ENCODE results near the gene ACACB. TPM values are rescaled to one million over a fixed set of nuclear protein-coding genes. Genes with fewer than 3 reads are reported as not detected.

The ACACB gene
- total RNA-seq, 1 experiment from 2014 or later, result 3.8 TPM

DNA sequence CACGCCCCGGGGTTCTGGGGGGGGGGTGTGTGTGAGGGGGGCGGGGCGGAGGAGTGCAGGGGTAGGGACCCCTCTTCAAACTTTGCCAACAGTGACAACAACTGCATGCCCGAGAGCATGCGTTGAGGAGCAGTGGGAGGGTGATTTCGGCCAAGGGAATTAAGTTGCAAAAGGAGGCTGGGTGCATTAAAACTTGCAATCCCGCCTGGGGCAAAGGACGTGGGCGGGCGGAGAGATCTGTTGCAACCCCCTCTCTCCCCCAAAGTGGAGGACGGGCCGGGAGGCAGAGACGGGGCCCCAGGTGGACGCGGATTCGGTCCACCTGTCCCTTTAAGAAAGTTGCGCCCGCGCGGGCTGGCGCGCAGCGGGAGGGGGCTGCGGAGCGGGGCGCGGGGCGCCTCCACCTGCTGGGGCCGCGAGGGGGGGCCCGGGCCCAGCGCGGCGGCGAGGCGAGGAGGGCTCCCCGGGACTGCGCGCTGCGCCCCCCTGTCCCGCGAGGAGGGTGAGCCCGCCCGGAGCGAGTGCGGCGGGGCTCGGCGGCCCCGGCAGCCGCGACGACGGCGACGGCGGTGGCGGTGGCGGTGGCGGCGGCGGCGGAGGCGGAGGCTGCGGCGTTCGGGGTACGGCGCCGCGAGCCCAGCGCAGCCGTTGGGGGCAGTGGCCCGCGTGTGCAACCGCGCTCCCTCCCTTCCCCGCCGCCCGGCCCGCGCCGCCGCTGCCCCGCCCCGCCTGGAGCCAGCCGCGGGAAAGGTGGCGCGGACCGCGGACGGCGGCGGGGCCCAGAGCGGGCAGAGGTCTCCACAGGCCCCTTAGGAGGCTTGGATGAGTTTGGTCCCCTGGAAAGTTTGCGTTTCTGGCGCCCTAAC, 193.2 kb downstream of the ACACB start:
- Histone ChIP-seq H3K4me3 (ENCODE audit: insufficient read depth, low read depth, low read length) (peak overlapping the region; percentile 41), H3K36me3 (replicated peaks; ENCODE audit: control insufficient read depth, insufficient read depth, low read length) (no peaks in the 10 kb centered on the region), H3K27me3 (ENCODE audit: control insufficient read depth, insufficient read depth, low read length) (peaks cover 37% of the 10 kb centered on the region)
- DNase-seq, result peak; percentile 85

DNA sequence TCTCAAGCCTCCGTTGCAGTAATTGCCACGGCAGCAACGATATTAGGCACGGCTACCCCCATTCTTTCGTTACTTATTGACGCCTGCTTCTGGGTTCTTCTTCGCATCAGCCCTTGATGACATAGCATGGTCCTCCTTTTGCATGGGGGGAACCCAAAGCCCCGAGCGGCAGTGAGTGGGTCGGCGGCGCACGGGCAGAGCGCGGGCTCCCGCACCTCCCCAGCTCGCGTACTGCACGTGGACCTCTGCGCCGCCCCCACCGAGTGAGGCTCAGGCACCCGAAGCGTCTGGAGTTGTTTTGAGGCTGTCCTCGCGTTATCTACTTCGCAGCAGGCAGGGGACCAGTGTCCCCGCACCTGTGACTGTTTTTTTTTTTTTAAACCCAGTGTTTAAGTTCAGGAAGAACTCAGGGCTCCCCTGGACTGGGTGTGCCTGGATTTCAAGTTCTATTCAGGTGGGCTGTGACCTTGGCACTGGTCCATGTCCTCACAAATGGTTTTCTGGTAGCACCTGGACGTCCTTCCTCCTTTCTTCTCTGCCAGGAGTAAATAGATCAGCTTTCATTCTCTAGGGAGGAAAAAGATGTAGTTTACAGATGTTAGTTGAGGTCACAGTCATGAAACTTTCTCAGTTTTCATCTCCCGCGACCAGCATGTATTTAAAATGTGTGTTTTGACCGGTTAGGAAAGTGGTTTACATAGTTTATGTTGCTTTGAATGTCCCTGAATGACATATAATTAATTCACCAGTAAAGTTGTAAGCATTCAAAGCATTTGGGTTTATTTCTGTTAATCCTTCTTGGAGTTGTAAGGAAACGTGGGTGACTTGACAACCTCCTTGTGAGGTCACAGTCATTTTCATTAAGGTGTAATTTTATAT, 194.1 kb downstream of the ACACB start:
- peak; percentile 69 for DNase-seq
- peak overlapping the region; percentile 41 for H3K4me3 ChIP-seq (ENCODE audit: insufficient read depth, low read depth, low read length)
- H3K27me3 ChIP-seq (ENCODE audit: control insufficient read depth, insufficient read depth, low read length), result peaks cover 37% of the 10 kb centered on the region
- H3K36me3 ChIP-seq (replicated peaks; ENCODE audit: control insufficient read depth, insufficient read depth, low read length), result no peaks in the 10 kb centered on the region

Other genes with a start within 250 kb of the ACACB start
- not detected in 2 replicates for gene DAO, start 236.5 kb upstream of the ACACB start, total RNA-seq (2014; rRNA removed; shearing (Covaris generic))
- gene SVOP, start 95.5 kb upstream of the ACACB start, total RNA-seq (2014; rRNA removed; shearing (Covaris generic)), result under 0.01 and 0.03 TPM in 2 replicates
- gene USP30, start 64.0 kb upstream of the ACACB start, total RNA-seq (2014; rRNA removed; shearing (Covaris generic)), result 8.7 and 12.5 TPM in 2 replicates
- 29.6 and 40.1 TPM in 2 replicates for gene ALKBH2, start 23.1 kb upstream of the ACACB start, total RNA-seq (2014; rRNA removed; shearing (Covaris generic))
- gene UNG, start 19.0 kb upstream of the ACACB start, total RNA-seq (2014; rRNA removed; shearing (Covaris generic)), result 116 and 127 TPM in 2 replicates
- 0.07 and 0.33 TPM in 2 replicates for gene FOXN4, start 192.7 kb downstream of the ACACB start, total RNA-seq (2014; rRNA removed; shearing (Covaris generic))
- gene MYO1H, start 231.3 kb downstream of the ACACB start, total RNA-seq (2014; rRNA removed; shearing (Covaris generic)), result 0.04 TPM in 1 of 2 replicates, not detected in the other

All from H7 (cell line).